Epithelial cell of esophagus (primary cell): ENCODE measurements around the gene CPTP.
"Not testable (repeated sequence)": the region's sequence is repeated elsewhere in the genome, so short reads cannot be mapped to it uniquely, and the experiment has no call there.

ENCODE experiments used
- DNase-seq: peaks from one replicate; pipeline ENCODE4 v3.0.0; 2010; ENCODE audit warnings: low read depth
- H3K4me3 ChIP-seq: 2 replicates; pipeline ENCODE4 v1.5.1; 2011; ENCODE audit warnings: mild to moderate bottlenecking, low read length, control low read depth
- CTCF ChIP-seq: IDR thresholded peaks from 2 replicates; pipeline ENCODE4 v1.5.1; 2011; ENCODE audit warnings: low read depth, mild to moderate bottlenecking, low read length, control low read depth, inconsistent platforms; ENCODE audit not compliant: insufficient read depth; ENCODE audit errors: missing control alignments

CPTP gene

DNA sequence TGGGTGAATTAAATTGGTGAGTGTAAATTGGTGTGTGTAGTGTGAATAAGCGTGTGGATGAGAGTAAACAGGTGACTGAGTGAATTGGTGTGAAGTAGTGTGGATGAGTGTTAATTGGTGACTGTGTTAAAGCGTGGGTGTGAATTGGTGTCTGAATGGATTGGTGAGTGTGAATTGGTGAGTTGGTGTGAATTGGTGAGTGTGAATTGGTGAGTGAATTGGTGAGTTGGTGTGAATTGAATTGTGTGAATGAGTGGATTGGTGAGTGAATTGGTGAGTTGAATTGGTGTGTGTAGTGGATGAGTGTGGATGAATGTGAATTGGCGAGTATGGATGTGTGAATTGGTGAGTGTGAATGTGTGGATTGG lies 42.1 kb downstream of the CPTP start:
- H3K4me3 ChIP-seq: no peak overlapping the region
- no peak for TF ChIP-seq CTCF
- no peak for DNase-seq

- no peak overlapping the region for H3K4me3 ChIP-seq
- no peak for TF ChIP-seq CTCF
- no peak for DNase-seq
Measured at GRCh38 chr1:1367315-1367714, 42.7 kb downstream of the CPTP start.

GRCh38 chr1:1370094-1370493 lies 45.5 kb downstream of the CPTP start:
- H3K4me3 ChIP-seq, DNase-seq: not testable (repeated sequence)

- no peak overlapping the region for H3K4me3 ChIP-seq
- no peak for TF ChIP-seq CTCF
- no peak for DNase-seq
Measured at GRCh38 chr1:1370771-1371300, 46.2 kb downstream of the CPTP start.

DNA sequence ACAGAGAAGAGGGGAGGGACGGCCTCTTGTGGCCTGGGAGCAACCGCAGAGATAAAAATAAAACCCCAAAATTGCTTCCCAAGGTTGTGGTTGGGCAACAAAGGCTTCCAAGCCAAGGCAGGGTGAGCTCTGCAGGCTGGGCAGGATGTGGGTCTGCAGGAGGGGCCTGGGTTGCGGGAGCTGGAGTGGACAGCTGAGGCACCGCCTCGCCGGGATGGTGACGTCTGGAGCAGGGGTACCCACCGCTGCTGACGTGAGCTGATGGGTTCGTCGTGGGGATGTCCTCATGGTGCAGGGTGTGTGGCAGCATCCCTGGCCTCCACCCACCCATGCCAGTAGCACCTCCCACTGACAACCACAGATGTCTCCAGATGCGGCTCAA lies 46.8 kb downstream of the CPTP start:
- DNase-seq: no peak
- H3K4me3 ChIP-seq: no peak overlapping the region

GRCh38 chr1:1371746-1372711 lies 47.4 kb downstream of the CPTP start:
- DNase-seq: peak; percentile 51
- TF ChIP-seq CTCF: peak; percentile 87
- H3K4me3 ChIP-seq: no peak overlapping the region

More for the DNA sequence above, 46.8 kb downstream of the CPTP start:
- no peak for TF ChIP-seq CTCF

- no peak for DNase-seq
- peak overlapping the region; percentile 80 for H3K4me3 ChIP-seq
Measured at GRCh38 chr1:1373051-1373814, 48.6 kb downstream of the CPTP start.

More at GRCh38 chr1:1373051-1373814, 48.6 kb downstream of the CPTP start:
- TF ChIP-seq CTCF: no peak
